Mucosa of descending colon (tissue), 3 donors: ENCODE measurements around the gene POLD2. TPM values are rescaled to one million over a fixed set of nuclear protein-coding genes. Genes with fewer than 3 reads are reported as not detected.

Experiments
- ATAC-seq: fragments of 200-7000 bp; cut with Tn5 transposase; one replicate; pipeline ENCODE4 v1.9.1; 2020; ENCODE audit warnings: mild to moderate bottlenecking, moderate library complexity
- DNase-seq, 3 donors: peaks; one replicate each; pipeline ENCODE4 v3.0.0-alpha.2; 2020
- H3K36me3 ChIP-seq: fragments of 200-600 bp; one replicate; pipeline ENCODE4 v1.8.0; 2021; ENCODE audit warnings: low read depth, mild to moderate bottlenecking
- H3K4me1 ChIP-seq: fragments of 200-600 bp; one replicate; pipeline ENCODE4 v1.8.0; 2021; ENCODE audit warnings: low read depth, mild to moderate bottlenecking
- H3K4me3 ChIP-seq: fragments of 200-600 bp; one replicate; pipeline ENCODE4 v1.8.0; 2021; ENCODE audit warnings: mild to moderate bottlenecking
- H3K9me3 ChIP-seq: fragments of 200-600 bp; one replicate; pipeline ENCODE4 v1.8.0; 2021; ENCODE audit warnings: mild to moderate bottlenecking
- CTCF ChIP-seq: fragments of 200-600 bp; IDR thresholded peaks from one replicate; pipeline ENCODE4 v1.8.0; 2022; ENCODE audit warnings: antibody characterized with exemption, mild to moderate bottlenecking
- intact Hi-C, 2 donors: fragments of 100-400 bp; cut with DNase I in 1 of 2; cut with micrococcal nuclease in 1 of 2; formaldehyde crosslinking; loops; one replicate each; pipeline versions ENCODE4 v1.11.0 to v1.11.1; 2022; cut with DNase I, micrococcal nuclease
- total RNA-seq, 3 donors: library from RNA; stranded (reverse); fragmentation: NEBNext Ultra II Directional in 2 of 3; extraction: Animal tissue kit (Norgen Biotek cat#: 25700) in 2 of 3; gene quantifications; one replicate each; pipeline versions ENCODE4 v1.2.1 to v1.2.4, GENCODE V29; 2021 to 2023
- donor health status: DM: no; HTN: no; CAD: no; lungs with moderate emphysema.
- donor health status: DM: no; HTN: no; CAD: no.
- donor health status: DM: no; HTN: yes; CAD: no.

The POLD2 gene
- total RNA-seq, 3 donors from 2014 or later, result 51.5 to 57.0 (median 52.0) TPM

DNA sequence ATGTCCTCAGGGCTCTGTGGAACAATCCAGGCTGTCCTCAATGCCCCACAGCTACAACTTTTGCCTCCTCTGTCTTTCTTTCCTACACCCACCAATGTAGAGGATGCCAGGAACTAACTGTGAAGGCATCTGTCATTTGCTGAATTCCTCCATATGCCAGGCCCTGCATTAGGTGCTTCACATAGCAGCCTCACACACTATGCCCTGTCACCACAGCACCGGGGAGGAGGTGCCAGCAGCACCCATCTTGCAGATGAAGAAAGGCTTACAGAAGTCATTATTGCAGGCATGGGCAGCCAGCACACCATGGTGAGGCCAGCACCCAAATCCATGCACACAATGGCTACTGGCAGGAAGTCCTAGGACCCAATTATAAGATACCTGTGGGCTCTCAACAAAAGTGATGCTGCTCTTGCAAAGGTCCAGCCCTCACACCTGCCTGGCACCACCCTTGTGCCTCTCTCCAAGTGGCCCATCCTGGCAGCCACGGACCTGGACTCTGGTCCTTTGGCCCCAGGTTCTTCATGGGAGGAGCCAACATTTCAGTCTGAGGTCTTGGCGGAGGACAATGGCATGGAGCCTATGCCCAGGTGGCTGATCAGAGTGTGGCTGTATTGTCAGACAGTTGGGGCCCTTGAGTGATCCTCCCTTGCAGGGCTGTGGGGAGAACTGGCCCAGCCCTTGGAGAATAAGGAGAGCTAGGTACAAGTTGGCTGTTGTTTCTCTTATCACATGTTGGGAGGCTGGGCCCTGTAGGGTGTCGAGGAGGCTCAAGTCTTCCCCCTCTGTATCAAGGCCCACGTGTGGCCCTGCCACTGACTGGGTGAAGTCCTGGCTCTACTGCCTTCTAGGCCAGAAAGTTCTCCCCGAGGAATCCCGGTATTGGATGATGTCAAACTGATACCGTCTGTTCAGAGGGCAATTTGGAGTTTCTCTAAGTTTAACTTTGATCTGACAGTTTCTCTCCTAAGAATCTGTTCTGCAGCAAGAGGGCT is 32.1 kb upstream of the POLD2 start:
- no peak for ATAC-seq
- H3K4me3 ChIP-seq, result no peak overlapping the region
- H3K36me3 ChIP-seq, result no peaks in the 10 kb centered on the region
- no peak for DNase-seq
- intact Hi-C loops, result no loop called here
- H3K4me1 ChIP-seq, result no peaks in the 10 kb centered on the region
- no peaks in the 10 kb centered on the region for H3K9me3 ChIP-seq
- no peak for TF ChIP-seq CTCF

GRCh38 chr7:44154703-44155102 is 31.4 kb upstream of the POLD2 start:
- no peak for DNase-seq
- Histone ChIP-seq H3K9me3 (no peaks in the 10 kb centered on the region), H3K4me3 (no peak overlapping the region), H3K4me1 (no peaks in the 10 kb centered on the region), H3K36me3 (no peaks in the 10 kb centered on the region)
- ATAC-seq, result no peak
- TF ChIP-seq CTCF, result no peak
- intact Hi-C loops, result no loop called here

DNA sequence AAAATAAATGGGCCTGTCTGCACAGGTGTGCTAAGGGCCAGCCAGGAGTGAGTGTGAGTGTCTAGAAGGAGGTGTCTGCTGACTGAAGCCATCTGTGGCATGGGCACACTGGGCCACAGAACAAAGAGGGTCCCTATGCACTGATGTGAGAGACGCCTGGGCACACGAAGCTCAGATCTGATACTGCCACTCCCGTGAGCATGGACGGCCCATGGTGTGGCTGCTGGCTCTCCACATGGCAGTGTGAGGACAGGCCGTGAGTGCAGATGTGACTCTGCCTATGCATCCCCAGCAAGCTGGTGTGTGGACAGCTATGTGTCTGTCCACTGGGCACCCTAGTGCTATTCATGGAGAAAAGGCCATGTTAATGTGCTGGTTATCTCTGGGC is 30.6 kb upstream of the POLD2 start:
- no peak for ATAC-seq
- no peaks in the 10 kb centered on the region for H3K4me1 ChIP-seq
- no peak for DNase-seq
- intact Hi-C loops, result no loop called here
- H3K4me3 ChIP-seq, result no peak overlapping the region
- no peaks in the 10 kb centered on the region for H3K36me3 ChIP-seq
- no peak for TF ChIP-seq CTCF
- no peaks in the 10 kb centered on the region for H3K9me3 ChIP-seq

GRCh38 chr7:44152971-44153947 is 29.9 kb upstream of the POLD2 start:
- intact Hi-C loops, result no loop called here
- DNase-seq (no peak), ATAC-seq (no peak)
- H3K36me3 ChIP-seq, result no peaks in the 10 kb centered on the region
- H3K4me3 ChIP-seq, result no peak overlapping the region
- no peaks in the 10 kb centered on the region for H3K4me1 ChIP-seq
- TF ChIP-seq CTCF, result no peak
- H3K9me3 ChIP-seq, result no peaks in the 10 kb centered on the region

- DNase-seq (no peak), ATAC-seq (no peak)
- Histone ChIP-seq H3K36me3 (no peaks in the 10 kb centered on the region), H3K9me3 (no peaks in the 10 kb centered on the region), H3K4me1 (no peaks in the 10 kb centered on the region), H3K4me3 (no peak overlapping the region)
- intact Hi-C loops, result no loop called here
- TF ChIP-seq CTCF, result no peak
These were observed 28.6 kb upstream of the POLD2 start for GRCh38 chr7:44151956-44152355.
